Endothelial cell of umbilical vein (primary cell): Measurements from ENCODE around the gene ANKRD44. TPM values are rescaled to one million over a fixed set of nuclear protein-coding genes. Genes with fewer than 3 reads are reported as not detected.
A peak's percentile ranks its signal among the peaks of the same experiment; 100 is the strongest.

Experiments used
- BruUV-seq: library from RNA; stranded (reverse); fragments of 400-500 nt; replicated peaks from 2 replicates; lab custom pipeline; 2021; lab: Mats Ljungman, UMichigan
- CTCF ChIA-PET: fragments of 300-600, 350-600 bp; sonication (Branson Sonifier 250); formaldehyde crosslinking; loops from one replicate; lab custom pipeline; 2021; ENCODE audit warnings: antibody characterized with exemption, inconsistent platforms; lab: Charles Lee
- POLR2A ChIA-PET: fragments of 300-600, 350-600 bp; sonication (Branson Sonifier 250); formaldehyde crosslinking; loops from one replicate; lab custom pipeline; 2021; ENCODE audit warnings: antibody characterized with exemption, inconsistent platforms; lab: Charles Lee
- DNase-seq: peaks from one replicate; pipeline ENCODE4 v3.0.0-alpha.2; 2011; ENCODE audit warnings: low read depth, low spot score
- FAIRE-seq: peaks from 2 replicates; lab custom pipeline; 2011; peaks lifted over from hg19 to GRCh38; lab: Jason Lieb, UNC
- H2AFZ ChIP-seq: 2 replicates; pipeline ENCODE4 v1.6.0; 2012; ENCODE audit warnings: low read depth, low read length, control low read depth, inconsistent platforms
- H3K27ac ChIP-seq: 2 replicates; pipeline ENCODE4 v1.5.1; 2011; ENCODE audit warnings: low read depth, mild to moderate bottlenecking, control low read depth, low read length, moderate library complexity; ENCODE audit not compliant: insufficient read depth
- H3K27me3 ChIP-seq, 2 experiments: 2 replicates each; pipeline versions ENCODE4 v1.6.0 to v1.6.1; 2011; ENCODE audit warnings: low read length in 2 of 2, mixed read lengths in 1 of 2; ENCODE audit not compliant: control insufficient read depth in 2 of 2, insufficient read depth in 2 of 2
- H3K36me3 ChIP-seq, 2 experiments: 2 replicates in 1 of 2; 3 replicates in 1 of 2; pipeline ENCODE4 v1.5.1; 2011; ENCODE audit warnings: low read length in 2 of 2, mild to moderate bottlenecking in 1 of 2, moderate library complexity in 1 of 2; ENCODE audit not compliant: control insufficient read depth in 2 of 2, insufficient read depth in 2 of 2; ENCODE audit errors: extremely low read depth in 1 of 2
- H3K4me1 ChIP-seq: 3 replicates; pipeline ENCODE4 v1.5.1; 2011; ENCODE audit warnings: mild to moderate bottlenecking, low read length; ENCODE audit not compliant: control insufficient read depth, insufficient read depth; ENCODE audit errors: extremely low read depth
- H3K4me2 ChIP-seq: 2 replicates; pipeline ENCODE4 v1.6.1; 2011; ENCODE audit warnings: low read length, control low read depth, mixed read lengths; ENCODE audit not compliant: insufficient read depth
- H3K4me3 ChIP-seq, 3 experiments: fragments of 200-600 bp in 1 of 3; sonication (generic), shearing (Covaris generic) in 1 of 3; replicated peaks in 1 of 3; 2 replicates each; pipeline ENCODE4 v1.5.1; 2011 to 2016; ENCODE audit warnings: control low read depth in 3 of 3, low read length in 3 of 3, mild to moderate bottlenecking in 2 of 3, inconsistent platforms in 1 of 3, low read depth in 1 of 3, moderate library complexity in 1 of 3; ENCODE audit not compliant: insufficient read depth in 1 of 3
- H3K79me2 ChIP-seq: 2 replicates; pipeline ENCODE4 v1.6.0; 2012; ENCODE audit warnings: low read length, inconsistent platforms; ENCODE audit not compliant: control insufficient read depth, insufficient read depth
- H3K9ac ChIP-seq: replicated peaks from 2 replicates; pipeline ENCODE3; 2011; ENCODE audit warnings: low read length, control low read depth; ENCODE audit not compliant: insufficient read depth; ENCODE audit errors: extremely low read depth
- H3K9me1 ChIP-seq: replicated peaks from 3 replicates; pipeline ENCODE4 v1.6.0; 2011; ENCODE audit warnings: mild to moderate bottlenecking, low read length; ENCODE audit not compliant: control insufficient read depth, insufficient read depth; ENCODE audit errors: extremely low read depth
- H3K9me3 ChIP-seq: replicated peaks from 2 replicates; pipeline ENCODE4 v1.5.1; 2012; ENCODE audit warnings: low read length, inconsistent platforms; ENCODE audit not compliant: control insufficient read depth, insufficient read depth
- H4K20me1 ChIP-seq: replicated peaks from 2 replicates; pipeline ENCODE3; 2011; ENCODE audit warnings: mild to moderate bottlenecking, low read length; ENCODE audit not compliant: control insufficient read depth, insufficient read depth; ENCODE audit errors: extremely low read depth
- CTCF ChIP-seq, 2 donors: IDR thresholded peaks; 1 replicate in 1 of 2; 2 replicates in 1 of 2; pipeline ENCODE4 v1.5.1; 2011; ENCODE audit warnings: low read length in 2 of 2, mild to moderate bottlenecking in 2 of 2, moderate library complexity in 2 of 2, control low read depth in 1 of 2, inconsistent platforms in 1 of 2, low read depth in 1 of 2; ENCODE audit not compliant: insufficient read depth in 1 of 2; ENCODE audit errors: extremely low read depth in 1 of 2
- EZH2 ChIP-seq: IDR thresholded peaks from 2 replicates; pipeline ENCODE4 v1.6.1; 2012; ENCODE audit warnings: borderline replicate concordance, low read depth, mild to moderate bottlenecking, moderate library complexity, low read length, inconsistent platforms; ENCODE audit not compliant: severe bottlenecking
- FOS ChIP-seq: IDR thresholded peaks from 2 replicates; pipeline ENCODE4 v1.6.1; 2011; ENCODE audit warnings: mild to moderate bottlenecking, low read length, moderate library complexity, borderline replicate concordance; ENCODE audit not compliant: insufficient read depth
- GATA2 ChIP-seq: IDR thresholded peaks from 2 replicates; pipeline ENCODE4 v1.7.0; 2011; ENCODE audit warnings: low read depth, mild to moderate bottlenecking, moderate library complexity, mixed read lengths, low read length; ENCODE audit not compliant: insufficient read length, insufficient read depth
- JUN ChIP-seq: IDR thresholded peaks from 2 replicates; pipeline ENCODE4 v1.6.1; 2011; ENCODE audit warnings: borderline replicate concordance, low read depth; ENCODE audit not compliant: insufficient read length, insufficient read depth
- MYC ChIP-seq: IDR thresholded peaks from one replicate; pipeline ENCODE4 v1.6.1; 2011; ENCODE audit warnings: mild to moderate bottlenecking, low read depth, low read length
- POLR2A ChIP-seq: IDR thresholded peaks from 2 replicates; pipeline ENCODE4 v1.6.1; 2012; ENCODE audit warnings: low read depth, mild to moderate bottlenecking, control low read depth, low read length
- POLR2AphosphoS5 ChIP-seq: IDR thresholded peaks from 2 replicates; pipeline ENCODE4 v1.6.1; 2012; ENCODE audit warnings: low read depth, mild to moderate bottlenecking, control low read depth, low read length, moderate library complexity; ENCODE audit not compliant: insufficient read depth
- dilution Hi-C: fragments of 300-500 bp; cut with MboI; formaldehyde crosslinking; loops from one replicate; pipeline ENCODE4 v1.15.0; 2019; ENCODE audit warnings: low sequenced_read_pairs; ENCODE audit not compliant: extremely low pct_ligation_motif_present
- intact Hi-C: fragments of 100-400 bp; cut with micrococcal nuclease; formaldehyde crosslinking; loops from one replicate; pipeline ENCODE4 v1.10.0; 2022
- polyA plus RNA-seq, 4 experiments: library from polyadenylated mRNA; depleted of rRNA in 3 of 4; stranded (reverse) in 3 of 4; unstranded in 1 of 4; fragments of >200 nt; gene quantifications; 2 replicates each; pipeline versions ENCODE4 v1.2.1 to v1.2.3, GENCODE V29; 2011 to 2012; ENCODE audit warnings: missing spikeins in 1 of 4
- total RNA-seq: library from RNA; stranded (reverse); gene quantifications from 2 replicates; pipeline ENCODE4 v1.2.3, GENCODE V29; 2021
- TF ChIP-seq, protein P1 (sequence below): IDR thresholded peaks from 2 replicates; pipeline ENCODE4 v1.6.1; 2011; ENCODE audit not compliant: insufficient read depth, insufficient read length

The ANKRD44 gene
- total and polyA plus RNA-seq, 2 donors (not counting 3 experiments of a cell fraction or from before 2014, with no cell fraction given) = 3.4 to 6.1 TPM

DNA sequence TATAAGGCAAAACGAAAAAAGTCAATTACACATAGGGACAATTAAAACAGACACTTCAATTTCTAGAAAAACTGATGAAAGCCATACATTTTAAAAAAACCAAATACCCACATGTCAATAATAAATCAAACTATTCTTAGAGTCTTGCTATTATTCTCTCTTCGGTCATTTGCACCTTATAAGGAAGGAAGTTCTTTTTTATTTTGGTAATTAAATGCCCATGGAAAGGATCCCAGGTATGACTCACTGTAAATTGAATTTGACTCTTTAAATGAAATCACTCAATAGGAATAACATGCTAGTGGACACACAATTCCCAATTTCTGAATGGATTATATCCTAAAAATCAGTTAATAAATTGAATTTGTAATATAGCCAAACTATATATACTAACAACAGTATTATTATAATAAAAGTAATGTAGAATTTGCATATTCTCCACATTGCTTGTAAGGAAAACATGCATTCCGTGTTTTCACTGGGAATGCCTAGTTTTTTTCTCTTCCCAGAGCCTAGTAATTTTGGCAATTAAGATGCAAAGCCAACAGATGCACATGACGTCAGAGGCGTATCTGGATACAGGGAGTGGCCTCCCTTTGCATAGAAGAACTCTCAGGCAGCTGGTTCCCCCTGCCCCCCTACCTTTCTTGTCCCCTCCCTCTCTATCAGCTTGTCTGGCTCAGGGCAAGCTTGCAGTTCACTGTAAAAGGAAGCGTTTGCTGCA is 230.6 kb downstream of the ANKRD44 start:
- Histone ChIP-seq H3K4me3 (no peak overlapping the region), H3K9ac (no peak overlapping the region), H3K27me3 (peaks cover 0 to 1% of the 10 kb centered on the region in 2 experiments), H3K4me1 (peaks cover 10% of the 10 kb centered on the region), H3K9me3 (no peaks in the 10 kb centered on the region), H3K79me2 (no peaks in the 10 kb centered on the region), H2AFZ (no peak overlapping the region), H3K9me1 (no peaks in the 10 kb centered on the region), H3K4me2 (peak overlapping the region; percentile 25), H4K20me1 (no peaks in the 10 kb centered on the region), H3K27ac (no peak overlapping the region), H3K36me3 (no peaks in the 10 kb centered on the region)
- intact Hi-C loops = loop anchor here (2.0 kb wide), 3 partner anchors 33 to 231 kb away; partner anchors contain the start of gene ANKRD44
- FAIRE-seq (peak; percentile 73), DNase-seq (peak; percentile 87)
- no TSS peak for BruUV-seq
- ChIA-PET POLR2A (no interaction called here), CTCF (interaction anchor here (1.6 kb wide), 1 partner anchor 89 kb away, joined by 7 read pairs; no protein-coding TSS in a partner anchor)
- dilution Hi-C loops = no loop called here
- TF ChIP-seq, protein P1, sequence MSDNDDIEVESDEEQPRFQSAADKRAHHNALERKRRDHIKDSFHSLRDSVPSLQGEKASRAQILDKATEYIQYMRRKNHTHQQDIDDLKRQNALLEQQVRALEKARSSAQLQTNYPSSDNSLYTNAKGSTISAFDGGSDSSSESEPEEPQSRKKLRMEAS = no peak
- TF ChIP-seq MYC (no peak), POLR2AphosphoS5 (no peak), JUN (peak; percentile 82), CTCF (IDR thresholded peaks at IDR 0.05; ENCODE audit: extremely low read depth in 1 of 2, insufficient read depth in 1 of 2, low read depth in 1 of 2, low read length in 2 of 2) (no peak), GATA2 (no peak), EZH2 (no peak), FOS (peak; percentile 82), POLR2A (no peak)
